Activated CD8-positive, alpha-beta memory T cell treated with anti-CD3 and anti-CD28 coated beads for 24 hours (primary cell): ENCODE results near the gene METTL3.

Experiments used
- DNase-seq: peaks from one replicate; pipeline ENCODE4 v3.0.0-alpha.2; 2020

METTL3 gene

DNA sequence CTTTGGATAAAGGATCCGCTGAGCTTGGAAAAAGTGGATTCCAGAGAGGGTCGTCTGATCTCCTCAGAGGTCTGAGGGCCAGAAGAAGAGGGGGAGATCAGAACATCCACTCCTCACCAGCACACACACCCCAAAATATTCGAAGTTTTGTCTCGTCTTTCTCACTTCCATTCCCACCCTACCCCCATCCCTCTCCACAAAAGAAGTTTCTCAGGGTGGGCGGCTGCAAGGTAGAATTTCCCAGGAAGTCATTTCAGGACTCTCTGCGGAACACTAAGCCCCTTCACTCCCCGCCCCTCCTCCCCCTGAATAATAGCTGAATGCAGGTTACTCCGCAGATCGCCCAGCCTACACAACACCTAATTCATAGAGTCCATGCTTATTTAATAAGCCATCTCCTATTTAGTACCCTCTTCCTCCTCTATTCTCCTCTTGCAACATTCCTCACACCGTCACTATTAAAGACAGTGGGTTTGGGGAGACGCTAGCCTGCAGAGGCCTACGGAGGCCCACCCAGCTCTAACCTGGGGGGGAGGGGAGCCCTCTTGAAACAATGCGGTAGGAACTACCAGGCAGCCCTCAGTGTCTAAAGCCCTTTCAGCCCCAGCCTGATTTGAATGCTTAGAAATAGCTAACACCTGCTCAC is 15.7 kb upstream of the METTL3 start:
- DNase-seq, result peak; percentile 58

DNA sequence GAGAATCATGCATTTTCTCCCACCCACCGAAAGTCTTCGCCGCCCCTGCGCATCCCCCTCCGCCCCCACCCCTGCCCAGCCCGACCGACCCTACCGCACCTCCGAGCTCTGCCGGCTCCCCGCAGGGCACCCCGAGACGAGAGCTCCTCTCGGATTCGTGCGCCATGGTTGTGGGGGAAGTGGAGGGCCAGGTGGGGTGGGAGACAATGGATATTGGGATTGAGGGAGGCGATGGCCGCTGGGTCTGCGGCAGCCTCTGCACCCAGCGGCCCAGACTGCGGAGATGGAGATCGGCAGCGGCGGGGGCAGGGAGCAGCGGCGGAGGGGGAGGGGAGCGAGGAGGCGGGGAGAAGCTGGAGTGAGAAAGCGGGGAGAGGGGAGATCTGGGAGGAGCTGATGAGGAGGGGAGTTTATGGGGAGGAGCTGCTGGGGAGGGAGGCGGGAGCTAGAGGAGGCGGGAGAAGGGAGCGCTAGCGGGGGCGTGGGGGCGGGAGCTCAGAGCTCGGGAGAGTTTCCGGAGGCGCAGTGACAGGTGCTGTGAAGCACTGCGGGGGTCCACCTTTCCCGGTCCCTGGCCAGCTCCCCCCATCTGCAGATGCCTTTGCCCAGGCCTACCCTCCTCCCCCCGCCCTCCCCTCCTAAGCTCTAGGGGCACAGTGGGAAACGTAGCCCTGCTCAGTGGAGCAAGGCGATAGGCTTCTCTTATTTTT is 15.0 kb upstream of the METTL3 start, which contains the start of gene SALL2:
Gene SALL2, minus strand, starts transcription at position 385 of the 710 bp plus-strand sequence. Its CDS starts 219 bp downstream, at position 166.
- DNase-seq, result peak; percentile 78

DNA sequence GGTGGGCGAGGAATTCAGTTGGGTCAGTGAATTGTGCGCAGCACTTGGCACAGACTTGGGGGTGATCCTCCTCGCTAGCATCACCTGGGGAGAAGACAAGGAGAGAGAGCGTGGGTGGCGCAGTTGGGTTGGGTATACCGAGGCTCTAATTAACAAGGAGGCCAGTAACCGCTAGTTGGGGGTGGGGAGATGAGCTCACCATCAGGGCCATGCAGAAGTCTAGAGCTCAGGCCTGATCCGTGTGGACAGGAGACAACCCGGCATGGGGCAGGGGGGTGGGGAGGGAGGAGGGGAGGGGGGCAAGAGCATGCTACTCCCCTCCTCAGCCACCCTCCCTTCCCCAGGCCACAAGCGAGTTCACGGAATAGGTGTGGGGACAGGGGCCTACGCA is 14.4 kb upstream of the METTL3 start:
- no peak for DNase-seq

DNA sequence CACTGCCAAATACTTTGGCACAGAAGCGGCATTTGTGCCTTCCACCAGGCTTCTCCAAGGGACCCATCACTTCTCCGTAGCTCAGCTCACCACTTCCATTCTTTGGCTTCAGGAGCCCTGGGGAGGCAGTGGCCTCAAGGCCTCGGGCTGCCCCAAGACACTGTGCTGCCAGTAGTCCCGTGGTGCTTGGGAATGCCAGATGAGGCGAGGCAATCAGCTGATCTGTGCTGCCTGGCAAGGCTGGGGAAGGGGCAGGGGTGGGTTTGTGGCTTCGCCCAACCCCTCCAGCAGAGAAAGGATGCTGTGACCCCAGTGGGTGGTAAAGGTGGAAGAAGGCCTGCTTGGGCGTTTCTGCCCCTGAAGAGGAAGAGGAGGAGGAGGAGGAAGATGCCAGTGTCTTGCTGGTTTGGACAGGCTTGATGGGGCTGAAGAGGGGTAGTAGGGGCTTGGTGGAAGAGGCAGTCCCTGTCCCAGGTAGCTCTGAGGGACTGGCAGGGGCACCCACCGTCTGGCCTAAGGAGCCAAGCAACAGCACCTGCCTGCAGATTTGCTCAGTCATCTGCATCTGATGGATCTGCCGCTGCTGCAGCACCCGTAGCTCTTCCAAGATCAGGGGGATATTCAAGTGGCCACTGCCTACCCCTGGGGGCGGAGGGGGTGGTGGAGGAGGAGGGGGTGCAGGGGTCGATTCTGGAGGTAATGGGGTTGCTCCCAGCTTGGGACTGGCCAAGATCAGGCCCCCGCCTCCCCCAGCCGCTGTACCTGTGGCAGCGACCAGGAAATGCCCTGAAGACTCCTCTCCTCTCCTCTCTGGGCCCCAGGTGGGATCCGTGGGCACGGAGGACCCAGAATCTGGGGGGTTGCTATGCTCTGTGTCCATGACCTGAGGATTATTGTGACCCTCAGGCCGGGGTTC is 13.7 kb upstream of the METTL3 start:
- no peak for DNase-seq

DNA sequence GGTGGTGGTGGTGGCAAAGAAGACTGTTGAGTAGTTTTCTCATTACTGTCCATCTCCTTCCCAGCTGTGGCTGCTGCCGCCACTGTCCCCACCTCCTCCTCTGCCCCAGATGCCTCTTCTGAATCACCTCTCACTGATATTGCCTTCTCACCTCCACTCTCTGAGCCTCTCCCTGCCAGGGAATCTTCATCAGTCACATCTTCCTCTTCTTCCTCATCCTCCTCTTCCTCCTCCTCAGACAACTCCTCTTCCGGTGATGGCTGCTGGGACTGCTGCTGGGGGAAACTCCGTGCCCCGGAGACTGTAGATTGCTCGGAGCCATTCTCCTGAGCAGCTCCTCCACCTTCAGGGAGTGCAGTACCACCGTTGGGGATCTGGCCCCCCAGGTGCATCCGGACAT is 12.1 kb upstream of the METTL3 start:
- DNase-seq, result no peak

DNA sequence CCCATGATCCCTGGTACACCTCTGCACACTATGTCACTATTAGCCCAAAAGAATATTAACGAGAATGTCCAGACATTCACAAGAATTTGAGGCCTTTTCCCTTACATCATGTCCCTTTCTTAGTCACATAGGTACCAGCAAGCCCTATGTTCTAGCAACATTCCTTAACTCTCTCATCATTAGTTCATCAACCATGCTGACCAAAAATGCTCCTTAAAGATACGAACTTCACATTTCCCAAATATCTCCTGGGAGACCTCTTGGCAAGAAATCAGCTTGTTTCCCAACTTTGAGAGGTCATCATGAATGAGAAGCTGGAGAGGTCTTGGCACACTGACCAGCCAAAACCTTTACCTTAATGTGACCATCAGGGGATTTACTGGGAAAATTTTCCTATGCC is 10.4 kb upstream of the METTL3 start:
- no peak for DNase-seq

DNA sequence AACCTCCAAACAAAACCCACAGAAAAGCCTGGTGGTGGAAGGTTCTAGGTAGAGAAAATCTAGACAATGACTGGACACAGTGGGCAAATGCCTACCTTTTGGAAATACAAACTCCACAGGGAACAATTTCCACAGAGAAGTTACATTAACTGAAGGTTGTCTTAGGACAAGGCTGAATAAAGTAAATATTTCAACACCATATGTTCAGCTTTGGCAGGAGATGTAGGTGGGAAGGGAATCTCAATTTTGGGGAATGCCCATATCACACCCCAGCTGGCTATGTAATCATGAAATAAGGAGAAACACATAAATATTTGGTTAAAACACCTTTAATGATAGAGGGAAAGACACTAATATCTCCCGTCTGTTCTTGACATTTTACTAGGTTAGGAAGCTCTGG is 9.6 kb upstream of the METTL3 start:
- no peak for DNase-seq

DNA sequence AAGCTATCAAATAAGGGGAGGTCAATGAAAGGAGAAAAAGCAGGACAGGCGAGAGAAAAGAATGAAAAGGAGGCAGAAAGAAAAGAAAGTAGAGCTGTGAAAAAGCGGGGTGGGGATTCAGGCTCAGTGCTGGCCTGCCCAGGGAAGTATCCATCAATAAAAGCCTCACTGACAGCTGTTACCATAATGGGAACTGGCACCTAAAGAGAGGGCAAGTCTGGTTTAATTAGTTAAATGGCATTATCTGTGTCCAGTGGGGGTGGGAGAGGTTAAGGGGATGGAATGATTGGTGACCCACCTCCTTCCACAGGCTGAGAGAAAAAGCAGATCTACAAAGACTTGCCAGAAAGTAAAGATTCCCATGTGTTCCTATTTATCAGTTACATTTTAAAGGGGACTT is 7.6 kb upstream of the METTL3 start:
- DNase-seq, result no peak

DNA sequence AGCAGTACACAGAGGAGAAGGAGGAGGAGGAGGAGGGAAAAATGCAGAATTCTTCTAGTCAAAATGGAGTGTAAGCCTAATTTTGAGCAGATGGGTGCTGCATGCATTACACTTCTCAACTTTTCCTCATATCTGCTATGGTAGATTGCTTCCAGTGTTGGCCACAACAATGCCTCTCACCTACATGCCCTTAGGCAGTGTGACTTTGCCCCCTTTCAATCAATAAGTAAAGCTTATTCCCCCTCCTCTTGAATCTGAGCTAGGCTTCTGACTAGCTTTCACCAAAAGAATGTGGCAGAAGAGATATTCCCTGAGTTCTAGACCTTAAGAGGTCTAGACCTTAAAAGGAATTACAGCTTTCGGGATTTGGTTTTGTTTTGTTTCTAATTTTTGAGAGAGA is 3.2 kb upstream of the METTL3 start:
- no peak for DNase-seq

DNA sequence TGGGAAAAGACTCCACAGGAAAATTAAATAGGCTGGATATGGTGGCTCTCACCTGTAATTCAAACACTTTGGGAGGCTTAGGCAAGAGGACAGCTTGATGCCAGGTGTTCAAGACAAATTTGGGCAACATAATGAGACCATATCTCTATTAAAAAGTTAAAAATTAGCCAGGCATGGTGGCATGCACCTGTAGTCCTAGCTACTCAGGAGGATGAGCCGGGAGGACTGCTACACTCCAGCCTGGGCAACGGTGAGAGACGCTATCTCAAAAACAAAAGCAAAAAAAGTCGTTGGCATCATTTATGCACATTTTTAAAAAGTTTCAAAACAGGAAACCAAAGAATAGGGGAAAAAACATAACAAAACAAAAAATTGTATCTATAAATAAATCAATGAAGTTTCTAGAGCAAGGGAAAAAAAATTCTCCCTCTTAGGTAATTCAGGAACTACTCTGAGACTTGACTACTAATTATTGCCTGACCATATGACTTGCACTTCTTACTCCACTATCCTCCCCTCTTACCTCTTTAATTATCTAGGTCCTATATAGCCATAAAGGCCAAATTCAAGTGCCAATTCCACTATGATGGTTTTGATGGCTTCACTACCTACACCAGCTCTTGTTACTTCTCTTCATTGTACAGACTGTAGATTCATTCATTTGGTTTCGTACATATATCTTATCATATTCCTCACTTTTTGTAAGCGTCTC is 1.6 kb downstream of the METTL3 start:
- no peak for DNase-seq

DNA sequence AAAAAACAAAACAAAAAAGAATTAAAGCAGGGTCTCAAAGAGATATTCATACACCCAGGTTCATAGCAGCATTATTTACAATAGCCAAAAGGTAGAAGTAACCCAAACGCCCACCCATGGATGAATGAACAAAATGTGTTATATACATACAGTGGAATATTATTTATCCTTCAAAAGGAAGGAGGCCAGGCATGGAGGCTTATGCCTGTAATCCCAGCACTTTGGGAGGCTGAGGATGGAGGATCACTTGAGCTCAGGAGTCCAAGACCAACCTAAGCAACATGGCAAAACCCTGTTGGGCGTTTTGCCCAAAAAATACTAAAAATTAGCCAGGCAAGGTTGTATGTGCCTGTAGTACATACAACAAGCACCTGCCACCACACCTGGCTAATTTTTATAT is 4.6 kb downstream of the METTL3 start:
- DNase-seq, result no peak

DNA sequence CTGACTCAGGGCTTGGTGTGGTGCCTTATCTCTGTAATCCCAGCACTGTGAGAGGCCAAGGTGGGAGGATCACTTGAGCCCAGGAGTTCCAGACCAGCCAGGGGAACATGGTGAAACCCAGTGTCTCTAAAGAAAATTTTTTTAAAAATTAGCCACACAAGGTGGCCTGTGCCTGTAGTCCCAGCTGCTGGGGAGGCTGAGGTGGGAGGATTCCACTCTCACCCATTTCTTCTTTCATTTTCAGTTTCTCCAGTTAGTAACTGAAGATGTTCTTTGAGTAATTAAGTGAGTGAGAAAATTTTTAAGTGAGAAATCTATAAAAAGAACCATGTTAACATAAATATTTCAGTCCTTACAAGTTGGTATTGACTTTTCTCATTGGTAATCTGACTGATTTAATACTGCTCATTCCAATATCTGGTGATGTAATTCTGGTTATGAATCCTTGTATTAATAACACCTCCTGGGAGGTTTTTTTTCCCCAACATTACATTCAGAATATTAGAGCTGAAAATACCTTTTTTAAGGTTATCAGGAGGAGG is 6.1 kb downstream of the METTL3 start:
- no peak for DNase-seq

DNA sequence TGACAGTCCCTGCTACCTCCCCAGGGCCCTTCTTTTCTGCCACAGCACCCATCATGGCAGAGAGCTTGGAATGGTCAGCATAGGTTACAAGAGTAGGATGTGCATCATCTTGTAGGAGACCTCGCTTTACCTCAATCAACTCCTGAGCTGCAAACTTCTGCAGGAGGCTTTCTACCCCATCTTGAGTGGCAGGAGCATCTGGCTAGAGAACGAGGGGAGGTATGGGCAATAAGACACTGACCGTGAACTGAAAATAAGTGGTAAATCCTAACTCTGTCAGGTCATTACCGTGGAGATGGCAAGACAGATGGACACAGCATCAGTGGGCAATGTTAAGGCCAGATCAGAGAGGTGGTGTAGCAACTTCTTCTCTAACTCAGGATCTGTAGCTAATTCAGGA is 7.8 kb downstream of the METTL3 start:
- no peak for DNase-seq

DNA sequence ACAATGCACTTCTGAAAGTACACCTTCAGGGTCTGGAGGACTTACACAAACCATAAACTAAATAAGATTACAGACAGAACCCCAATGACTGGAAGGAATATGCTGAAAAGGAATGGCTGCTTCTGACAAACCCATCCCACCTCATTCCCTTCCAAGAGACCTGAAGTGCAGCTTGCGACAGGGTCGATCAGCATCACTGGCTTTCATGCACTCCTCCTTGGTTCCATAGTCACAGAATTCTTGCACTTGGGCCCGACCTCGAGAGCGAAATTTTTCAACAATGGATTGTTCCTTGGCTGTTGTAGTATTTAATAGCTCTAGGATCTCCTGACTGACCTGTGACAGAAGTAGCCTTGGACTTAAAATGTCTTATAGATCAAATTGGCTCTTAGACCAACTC is 9.6 kb downstream of the METTL3 start:
- DNase-seq, result no peak

DNA sequence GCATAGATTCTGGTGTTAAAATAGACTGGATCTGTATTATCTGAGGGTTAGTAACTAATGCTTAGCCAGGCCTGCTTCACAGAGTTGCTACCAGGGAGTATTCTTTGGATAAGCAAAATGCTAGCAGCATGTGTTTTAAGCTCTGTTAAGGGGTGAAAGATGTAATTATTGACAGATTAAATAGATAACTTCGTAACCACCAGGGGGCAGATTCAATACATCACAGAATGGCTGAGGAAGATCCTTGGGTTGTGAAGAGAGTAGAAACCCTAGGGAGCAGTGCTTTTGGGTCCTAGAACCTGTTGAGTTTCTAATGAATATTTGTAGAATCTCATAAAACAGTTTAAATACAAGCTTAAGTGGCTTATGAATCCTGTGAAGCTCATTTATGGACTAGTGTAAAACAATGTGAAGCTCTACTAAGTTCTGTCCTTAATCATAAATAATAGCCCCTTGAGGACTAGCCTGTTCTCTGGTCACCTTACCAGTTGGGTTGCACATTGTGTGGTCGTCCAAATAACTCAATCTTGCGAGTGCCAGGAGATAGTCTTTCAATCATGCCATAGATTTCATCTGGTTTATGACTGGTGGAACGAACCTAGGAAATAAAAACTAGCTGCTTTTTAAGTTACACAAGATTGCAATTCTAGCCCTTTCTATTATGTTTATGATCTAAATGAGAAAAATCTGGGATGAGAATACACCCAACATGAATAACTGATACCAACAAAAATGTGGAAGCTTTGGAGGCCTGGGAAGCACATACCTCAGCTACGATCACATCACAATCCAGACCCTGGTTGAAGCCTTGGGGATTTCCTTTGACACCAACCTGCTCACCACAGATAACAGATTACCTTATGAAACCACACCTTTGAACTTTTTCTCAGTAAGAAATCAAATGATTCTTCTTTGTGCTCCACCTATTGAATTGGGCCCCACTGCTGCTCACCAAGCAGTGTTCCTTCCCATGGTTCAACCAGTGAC is 12.3 kb downstream of the METTL3 start:
- DNase-seq, result no peak

DNA sequence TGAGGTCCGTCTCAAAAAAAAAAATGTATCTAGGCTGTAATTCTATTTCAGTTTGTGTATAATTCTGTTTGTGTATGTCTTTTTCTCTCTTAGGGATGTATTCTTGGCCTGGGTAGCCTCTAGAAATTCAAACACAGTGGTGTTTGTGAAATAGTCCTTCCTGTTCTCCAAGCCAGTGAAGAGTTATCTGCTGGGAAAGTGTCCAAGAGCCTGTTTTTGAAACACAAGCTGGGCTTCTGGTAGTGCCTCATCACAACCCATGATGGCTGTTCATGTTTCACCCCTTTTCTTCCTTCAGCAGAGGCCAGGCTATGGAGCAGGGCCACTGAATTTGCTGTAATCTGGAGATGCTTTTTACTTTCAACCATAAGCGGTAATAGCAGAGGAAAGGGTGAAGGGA is 14.7 kb downstream of the METTL3 start:
- DNase-seq, result no peak

DNA sequence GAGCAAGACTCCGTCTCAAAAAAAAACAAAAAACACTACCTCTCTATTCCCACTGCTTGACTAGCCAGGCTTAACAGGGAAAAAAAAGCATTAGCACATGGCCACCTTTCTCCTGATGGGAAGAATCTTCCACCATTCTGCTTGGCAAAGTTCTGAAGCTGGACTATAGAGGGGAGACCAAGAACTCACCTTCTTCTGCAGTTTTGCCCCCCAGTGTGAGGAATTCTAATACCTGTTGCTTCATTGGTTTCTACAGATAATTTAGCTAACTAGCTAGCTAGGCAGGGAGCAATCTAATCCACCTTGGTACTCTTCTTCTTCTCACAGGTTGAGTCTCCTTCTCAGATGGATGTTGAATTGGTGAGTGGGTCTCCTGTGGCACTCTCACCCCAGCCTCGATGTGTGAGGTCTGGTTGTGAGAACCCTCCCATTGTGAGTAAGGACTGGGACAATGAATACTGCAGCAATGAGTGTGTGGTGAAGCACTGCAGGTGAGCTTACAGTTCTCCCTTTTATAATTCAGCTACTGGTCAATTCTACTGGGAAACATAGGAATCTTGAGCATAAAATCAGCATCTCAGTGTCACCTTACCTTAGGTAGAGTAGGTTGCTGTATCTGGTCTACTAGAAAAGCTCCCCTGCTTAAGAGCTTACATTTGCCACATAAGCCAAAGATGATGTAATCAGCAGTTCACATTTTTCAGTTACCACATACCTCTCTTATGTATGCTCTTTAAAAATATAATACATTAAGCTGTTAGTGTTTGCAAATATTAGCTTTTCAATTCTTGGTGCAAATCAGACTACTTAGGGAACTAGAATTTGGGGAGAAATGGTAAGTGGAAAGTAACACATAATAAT is 16.0 kb downstream of the METTL3 start:
- DNase-seq, result no peak

DNA sequence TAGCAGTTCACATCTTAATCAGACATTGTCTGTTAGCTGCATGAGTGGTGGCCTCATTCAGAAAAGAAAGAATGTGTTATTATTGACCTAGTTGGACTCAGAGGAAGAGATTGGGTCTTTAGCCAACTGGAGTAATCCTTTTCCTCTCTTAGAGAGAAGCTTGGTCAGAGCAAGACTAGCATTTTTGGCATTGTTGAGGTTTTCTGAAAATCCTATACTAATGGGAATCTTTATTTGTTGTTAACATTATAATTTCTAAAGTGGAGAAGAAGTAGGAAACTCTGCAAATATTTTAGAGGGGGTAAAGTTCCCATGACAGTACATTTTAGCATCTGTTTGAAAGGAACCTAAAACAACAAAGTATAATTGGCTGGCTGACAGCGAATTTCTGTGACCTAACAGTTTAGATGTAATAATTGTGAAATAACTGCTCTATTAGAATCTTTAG is 24.5 kb downstream of the METTL3 start:
- no peak for DNase-seq

DNA sequence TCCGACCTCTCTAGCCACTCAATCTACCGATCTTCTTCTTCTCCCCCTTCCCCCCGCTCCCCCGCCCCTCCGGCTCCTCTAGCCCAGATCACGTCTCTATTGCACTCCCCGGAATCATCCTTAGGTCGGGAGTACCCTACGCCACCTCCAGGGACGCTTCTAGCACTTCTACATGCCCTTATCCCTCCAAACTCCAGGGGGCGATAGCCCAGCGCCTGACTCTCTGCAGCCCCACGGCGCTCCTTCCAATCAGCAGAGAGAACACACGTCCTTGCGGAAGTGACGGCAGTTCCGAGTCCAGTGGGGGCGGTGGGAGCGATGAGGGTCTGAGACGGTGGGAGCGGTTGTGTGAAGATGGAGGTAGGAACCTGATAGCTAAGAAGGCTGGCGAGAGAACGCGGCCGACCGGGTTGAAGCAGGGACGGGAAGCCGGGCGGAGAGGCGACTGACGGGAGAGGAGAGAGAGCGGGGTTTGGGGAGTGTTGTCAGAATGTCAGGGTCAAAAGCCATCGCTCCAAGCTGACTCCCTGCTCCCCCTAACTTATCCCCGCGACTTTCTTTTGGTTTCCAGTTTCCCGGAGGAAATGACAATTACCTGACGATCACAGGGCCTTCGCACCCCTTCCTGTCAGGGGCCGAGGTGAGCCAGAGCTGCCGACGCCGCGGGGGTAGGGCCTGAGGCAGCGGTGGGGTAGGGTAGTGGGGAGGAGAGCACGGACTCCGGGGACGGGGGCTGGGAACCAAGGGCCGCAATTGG is 34.0 kb downstream of the METTL3 start, which contains the start of the genes RAB2B and TOX4:
Gene RAB2B, minus strand, starts transcription at position 35 of the 757 bp plus-strand sequence. CDS start 87 bp downstream, outside the sequence.
Gene TOX4, plus strand, starts transcription at position 271 of the 757 bp plus-strand sequence. Its CDS starts 84 bp downstream, at position 355.
- no peak for DNase-seq
